B cell (primary cell): Measurements from ENCODE around the gene EOGT. TPM values are rescaled to one million over a fixed set of nuclear protein-coding genes. Genes with fewer than 3 reads are reported as not detected.

ENCODE experiments used
- ATAC-seq: fragments of 200-7000 bp; cut with Tn5 transposase; one replicate; pipeline ENCODE4 v1.10.0; 2021; ENCODE audit warnings: low read depth, mild to moderate bottlenecking, moderate number of reproducible peaks, moderate library complexity
- CTCF ChIA-PET: fragments of 350-600 bp; sonication (Branson Sonifier 250); formaldehyde crosslinking; loops from one replicate; lab custom pipeline; 2021; ENCODE audit warnings: antibody characterized with exemption, inconsistent platforms; lab: Charles Lee
- POLR2A ChIA-PET: fragments of 350-600 bp; sonication (Branson Sonifier 250); formaldehyde crosslinking; loops from one replicate; lab custom pipeline; 2021; ENCODE audit warnings: antibody characterized with exemption; lab: Charles Lee
- DNase-seq: peaks from one replicate; pipeline ENCODE4 v3.0.0; 2013
- H2AFZ ChIP-seq: 2 replicates; pipeline ENCODE4 v1.6.1; 2012; ENCODE audit warnings: mild to moderate bottlenecking, low read depth, low read length; ENCODE audit not compliant: insufficient read depth, poor library complexity, severe bottlenecking
- H3K27ac ChIP-seq, 2 donors: 1 replicate in 1 of 2; 2 replicates in 1 of 2; pipeline ENCODE4 v1.5.1; 2012 to 2013; ENCODE audit warnings: low read length in 2 of 2, mild to moderate bottlenecking in 2 of 2, moderate library complexity in 1 of 2
- H3K27me3 ChIP-seq, 4 experiments: fragments of 200-600 bp in 1 of 4; sonication (generic) in 1 of 4; replicated peaks in 1 of 4; 1 replicate in 2 of 4; 2 replicates in 2 of 4; pipeline versions ENCODE4 v1.6.1 to v1.7.0; 2013 to 2016; ENCODE audit warnings: low read length in 3 of 4, mild to moderate bottlenecking in 2 of 4, mixed read lengths in 1 of 4, moderate library complexity in 1 of 4; ENCODE audit not compliant: insufficient read depth in 4 of 4, control insufficient read depth in 3 of 4; ENCODE audit errors: control extremely low read depth in 1 of 4
- H3K36me3 ChIP-seq, 2 experiments: replicated peaks in 1 of 2; 1 replicate in 1 of 2; 2 replicates in 1 of 2; pipeline versions ENCODE4 v1.6.1 to v1.7.1; 2013; ENCODE audit warnings: low read length in 1 of 2; ENCODE audit not compliant: insufficient read depth in 2 of 2, control insufficient read depth in 1 of 2; ENCODE audit errors: control extremely low read depth in 1 of 2, extremely low read depth in 1 of 2
- H3K4me1 ChIP-seq, 2 donors: fragments of 200-600 bp in 1 of 2; sonication (generic) in 1 of 2; 1 replicate in 1 of 2; 2 replicates in 1 of 2; pipeline versions ENCODE4 v1.5.1 to v1.6.1; 2013 to 2017; ENCODE audit warnings: low read length in 2 of 2; ENCODE audit not compliant: control insufficient read depth in 2 of 2, insufficient read depth in 2 of 2
- H3K4me2 ChIP-seq: replicated peaks from 2 replicates; pipeline ENCODE3; 2012; ENCODE audit warnings: mild to moderate bottlenecking, low read depth, low read length; ENCODE audit not compliant: poor library complexity, severe bottlenecking
- H3K4me3 ChIP-seq, 5 experiments: fragments of 200-600 bp in 1 of 5; sonication (generic) in 1 of 5; 1 replicate in 3 of 5; 2 replicates in 2 of 5; pipeline versions ENCODE4 v1.5.1 to v1.7.0; 2011 to 2016; ENCODE audit warnings: low read length in 4 of 5, mild to moderate bottlenecking in 4 of 5, low read depth in 2 of 5, control low read depth in 1 of 5, moderate library complexity in 1 of 5; ENCODE audit not compliant: insufficient read depth in 1 of 5; ENCODE audit errors: control extremely low read depth in 1 of 5, extremely low read depth in 1 of 5
- H3K79me2 ChIP-seq: fragments of 200-600 bp; sonication (generic); one replicate; pipeline ENCODE4 v1.6.0; 2016; ENCODE audit warnings: low read length; ENCODE audit not compliant: control insufficient read depth, insufficient read depth
- H3K9ac ChIP-seq: fragments of 200-600 bp; sonication (generic); 2 replicates; pipeline ENCODE4 v1.6.1; 2017; ENCODE audit warnings: mild to moderate bottlenecking, low read length, moderate library complexity
- H3K9me3 ChIP-seq, 3 donors: one replicate each; pipeline versions ENCODE4 v1.6.1 to v1.7.1; 2013; ENCODE audit warnings: low read length in 2 of 3; ENCODE audit not compliant: control insufficient read depth in 2 of 3, insufficient read depth in 1 of 3; ENCODE audit errors: control extremely low read depth in 1 of 3
- H4K20me1 ChIP-seq: 2 replicates; pipeline ENCODE4 v1.6.0; 2012; ENCODE audit warnings: mild to moderate bottlenecking, low read length; ENCODE audit not compliant: insufficient read depth, control insufficient read depth, poor library complexity, severe bottlenecking
- H3K27ac Mint-ChIP-seq: one replicate; pipeline ENCODE4 v1.8.0; 2021; ENCODE audit warnings: mixed read lengths
- H3K27me3 Mint-ChIP-seq: one replicate; pipeline ENCODE4 v1.8.0; 2021; ENCODE audit warnings: mixed read lengths
- H3K4me1 Mint-ChIP-seq: one replicate; pipeline ENCODE4 v1.8.0; 2021; ENCODE audit warnings: mixed read lengths
- H3K4me3 Mint-ChIP-seq: one replicate; pipeline ENCODE4 v1.8.0; 2021; ENCODE audit warnings: mixed read lengths
- H3K9me3 Mint-ChIP-seq: one replicate; pipeline ENCODE4 v1.8.0; 2022; ENCODE audit warnings: mixed read lengths; ENCODE audit not compliant: insufficient read depth
- EZH2 ChIP-seq: IDR thresholded peaks from 2 replicates; pipeline ENCODE4 v1.6.1; 2012; ENCODE audit warnings: borderline replicate concordance, low read depth, mild to moderate bottlenecking, moderate library complexity, low read length; ENCODE audit not compliant: insufficient read depth, poor library complexity, severe bottlenecking
- WGBS: methylation state at CpG from one replicate; pipeline ENCODE4 v1.1.5; 2013; ENCODE audit warnings: missing lambda C conversion rate; ENCODE audit not compliant: insufficient coverage; 5-methylcytosine and 5-hydroxymethylcytosine counted together
- intact Hi-C: fragments of 100-400 bp; cut with micrococcal nuclease; formaldehyde crosslinking; loops from one replicate; pipeline ENCODE4 v1.10.0; 2022
- polyA plus RNA-seq: library from polyadenylated mRNA; depleted of rRNA; stranded (reverse); fragments of >200 nt; gene quantifications from 2 replicates; pipeline ENCODE4 v1.2.3, GENCODE V29; 2012
- total RNA-seq, 2 donors: library from RNA; stranded (reverse); fragments of 120-200 nt in 1 of 2; gene quantifications; 1 replicate in 1 of 2; 2 replicates in 1 of 2; pipeline versions ENCODE4 v1.2.3 to v1.2.4, GENCODE V29; 2013 to 2022
- TF ChIP-seq, protein P1 (sequence below): fragments of 200-600 bp; IDR thresholded peaks from one replicate; pipeline ENCODE4 v1.8.0; 2022; ENCODE audit warnings: antibody characterized with exemption, mild to moderate bottlenecking

The EOGT gene
- total and polyA plus RNA-seq, 2 donors (not counting 1 experiment from before 2014, with no cell fraction given) = 1.7 to 15.5 TPM

DNA sequence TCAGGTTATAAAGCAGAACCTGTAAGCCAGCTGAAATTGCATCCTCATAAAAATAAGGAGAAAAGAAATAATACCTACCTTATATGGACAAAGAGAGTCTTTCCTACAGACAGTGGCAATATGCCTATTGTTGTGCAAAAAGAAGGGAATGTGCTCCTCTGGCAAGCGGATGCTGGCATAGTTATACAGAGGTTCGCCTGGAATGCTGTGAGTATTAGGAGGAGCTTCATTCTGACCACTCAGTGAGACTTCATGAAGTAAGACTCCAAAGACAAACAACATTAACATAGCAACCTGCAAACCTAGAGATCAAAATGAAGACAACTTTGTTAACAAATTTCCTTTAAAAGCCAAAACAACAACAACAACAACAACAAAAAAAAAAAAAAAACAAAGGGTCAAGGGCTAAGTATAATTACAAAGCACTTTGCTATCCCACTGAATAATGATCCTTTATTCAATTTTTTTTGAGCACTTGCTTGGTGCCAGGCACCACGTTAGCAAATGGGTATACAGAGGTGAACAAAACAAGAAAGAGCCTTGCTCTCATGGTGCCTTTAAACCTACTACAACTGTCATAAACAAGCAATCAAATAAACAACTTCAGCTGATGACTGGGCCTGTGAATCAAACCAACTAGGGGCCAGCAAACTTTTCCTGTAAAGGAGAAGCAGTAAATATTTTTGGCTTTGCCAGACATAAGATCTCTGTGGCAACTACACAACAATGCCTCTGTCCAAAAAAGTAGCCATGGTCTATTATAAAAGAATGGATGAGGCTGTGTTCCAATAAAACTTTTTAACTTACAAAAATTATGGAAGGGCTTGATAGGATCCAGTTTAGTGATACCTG, 3.7 kb downstream of the EOGT start:
- TF ChIP-seq, protein P1, sequence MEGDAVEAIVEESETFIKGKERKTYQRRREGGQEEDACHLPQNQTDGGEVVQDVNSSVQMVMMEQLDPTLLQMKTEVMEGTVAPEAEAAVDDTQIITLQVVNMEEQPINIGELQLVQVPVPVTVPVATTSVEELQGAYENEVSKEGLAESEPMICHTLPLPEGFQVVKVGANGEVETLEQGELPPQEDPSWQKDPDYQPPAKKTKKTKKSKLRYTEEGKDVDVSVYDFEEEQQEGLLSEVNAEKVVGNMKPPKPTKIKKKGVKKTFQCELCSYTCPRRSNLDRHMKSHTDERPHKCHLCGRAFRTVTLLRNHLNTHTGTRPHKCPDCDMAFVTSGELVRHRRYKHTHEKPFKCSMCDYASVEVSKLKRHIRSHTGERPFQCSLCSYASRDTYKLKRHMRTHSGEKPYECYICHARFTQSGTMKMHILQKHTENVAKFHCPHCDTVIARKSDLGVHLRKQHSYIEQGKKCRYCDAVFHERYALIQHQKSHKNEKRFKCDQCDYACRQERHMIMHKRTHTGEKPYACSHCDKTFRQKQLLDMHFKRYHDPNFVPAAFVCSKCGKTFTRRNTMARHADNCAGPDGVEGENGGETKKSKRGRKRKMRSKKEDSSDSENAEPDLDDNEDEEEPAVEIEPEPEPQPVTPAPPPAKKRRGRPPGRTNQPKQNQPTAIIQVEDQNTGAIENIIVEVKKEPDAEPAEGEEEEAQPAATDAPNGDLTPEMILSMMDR = no peak
- no peak for TF ChIP-seq EZH2
- Histone ChIP-seq H3K36me3 (peaks cover 0 to 4% of the 10 kb centered on the region in 2 experiments), H3K27ac (no peak overlapping the region), H4K20me1 (no peaks in the 10 kb centered on the region), H3K4me2 (no peak overlapping the region), H3K9me3 (no peaks in the 10 kb centered on the region), H3K79me2 (no peaks in the 10 kb centered on the region), H3K4me1 (peaks cover 6 to 11% of the 10 kb centered on the region in 2 donors), H3K27me3 (no peaks in the 10 kb centered on the region), H2AFZ (no peak overlapping the region), H3K9ac (no peak overlapping the region), H3K4me3 (no peak overlapping the region)
- H3K4me3 Mint-ChIP-seq = no peak overlapping the region
- H3K27me3 Mint-ChIP-seq = no peaks in the 10 kb centered on the region
- ATAC-seq (no peak), DNase-seq (no peak)
- no peak overlapping the region for H3K27ac Mint-ChIP-seq
- peaks cover 10% of the 10 kb centered on the region for H3K4me1 Mint-ChIP-seq
- 100% methylated on average over 1 of the region's 3 CpGs for WGBS
- no peaks in the 10 kb centered on the region for H3K9me3 Mint-ChIP-seq
- CTCF ChIA-PET = interaction anchor here (1.0 to 1.2 kb wide), 2 partner anchors 81 to 111 kb away, joined by 3 read pairs; no protein-coding TSS in a partner anchor
- POLR2A ChIA-PET = no interaction called here
- intact Hi-C loops = no loop called here

DNA sequence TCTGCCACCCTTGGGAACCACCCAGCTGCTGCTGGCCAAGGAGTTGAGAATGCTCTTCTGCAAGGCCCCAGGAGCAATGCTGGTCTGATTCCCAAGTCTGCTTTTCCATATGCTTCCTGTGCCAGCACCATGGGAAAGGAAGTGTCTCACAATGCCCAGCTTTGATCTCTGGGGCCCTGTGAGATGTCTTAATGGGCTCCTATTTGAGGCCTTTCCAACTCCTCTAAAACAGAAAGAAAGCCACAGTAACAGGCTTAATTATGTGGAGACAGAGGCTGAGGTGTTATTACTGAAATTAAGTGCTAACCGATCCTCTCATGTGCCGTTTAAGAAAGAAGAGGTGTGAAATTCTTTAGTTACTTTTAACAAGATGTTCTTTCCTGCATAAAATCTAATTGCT, 4.5 kb downstream of the EOGT start:
- H3K4me1 ChIP-seq = peaks cover 1 to 8% of the 10 kb centered on the region in 2 donors
- Mint-ChIP-seq H3K27me3 (no peaks in the 10 kb centered on the region), H3K9me3 (no peaks in the 10 kb centered on the region), H3K4me3 (no peak overlapping the region), H3K4me1 (peaks cover 7% of the 10 kb centered on the region), H3K27ac (no peak overlapping the region)
- H3K79me2 ChIP-seq = no peaks in the 10 kb centered on the region
- no peaks in the 10 kb centered on the region for H4K20me1 ChIP-seq
- H3K27ac ChIP-seq = no peak overlapping the region
- intact Hi-C loops = no loop called here
- no peaks in the 10 kb centered on the region for H3K9me3 ChIP-seq
- no peak for TF ChIP-seq EZH2
- TF ChIP-seq, protein P1 = no peak
- ChIA-PET POLR2A (no interaction called here), CTCF (interaction anchor here (1.2 kb wide), 1 partner anchor 82 kb away, joined by 3 read pairs; no protein-coding TSS in a partner anchor)
- H3K4me3 ChIP-seq = no peak overlapping the region
- no peak for DNase-seq
- peaks cover 0 to 4% of the 10 kb centered on the region in 2 experiments for H3K36me3 ChIP-seq
- no peak overlapping the region for H3K4me2 ChIP-seq
- H3K27me3 ChIP-seq = no peaks in the 10 kb centered on the region
- no peak overlapping the region for H3K9ac ChIP-seq
- no peak for ATAC-seq
- WGBS = no CpG with 5 or more reads among the region's 2 CpGs
- H2AFZ ChIP-seq = no peak overlapping the region
